CD14-positive monocyte (primary cell): ENCODE measurements around the gene TMEM244. TPM values are rescaled to one million over a fixed set of nuclear protein-coding genes. Genes with fewer than 3 reads are reported as not detected.

Experiments
- DNase-seq, 3 donors: peaks; one replicate each; pipeline ENCODE4 v3.0.0-alpha.2; 2011 to 2022
- H2AFZ ChIP-seq: 2 replicates; pipeline ENCODE4 v1.6.0; 2012; ENCODE audit warnings: mild to moderate bottlenecking, low read depth, low read length, inconsistent platforms; ENCODE audit not compliant: insufficient read depth, poor library complexity, severe bottlenecking
- H3K27ac ChIP-seq, 2 donors: 1 replicate in 1 of 2; 2 replicates in 1 of 2; pipeline ENCODE4 v1.5.1; 2012 to 2013; ENCODE audit warnings: low read length in 2 of 2, control low read depth in 1 of 2, inconsistent platforms in 1 of 2, low read depth in 1 of 2, mild to moderate bottlenecking in 1 of 2
- H3K27me3 ChIP-seq, 2 donors: one replicate each; pipeline versions ENCODE4 v1.6.0 to v1.6.1; 2011 to 2013; ENCODE audit warnings: low read length in 2 of 2; ENCODE audit not compliant: control insufficient read depth in 2 of 2, insufficient read depth in 2 of 2
- H3K36me3 ChIP-seq, 2 donors: replicated peaks in 1 of 2; 1 replicate in 1 of 2; 2 replicates in 1 of 2; pipeline versions ENCODE4 v1.5.1 to v1.6.1; 2012 to 2013; ENCODE audit warnings: low read length in 2 of 2, control low read depth in 1 of 2, inconsistent platforms in 1 of 2, mild to moderate bottlenecking in 1 of 2; ENCODE audit not compliant: insufficient read depth in 2 of 2, control insufficient read depth in 1 of 2
- H3K4me1 ChIP-seq, 2 donors: 1 replicate in 1 of 2; 2 replicates in 1 of 2; pipeline versions ENCODE4 v1.5.1 to v1.6.1; 2012 to 2013; ENCODE audit warnings: low read length in 2 of 2, control low read depth in 1 of 2, inconsistent platforms in 1 of 2, mild to moderate bottlenecking in 1 of 2, moderate library complexity in 1 of 2; ENCODE audit not compliant: insufficient read depth in 2 of 2, control insufficient read depth in 1 of 2
- H3K4me2 ChIP-seq: replicated peaks from 2 replicates; pipeline ENCODE3; 2012; ENCODE audit warnings: low read length, moderate library complexity, mild to moderate bottlenecking; ENCODE audit not compliant: poor library complexity, severe bottlenecking; ENCODE audit errors: extremely low read depth
- H3K4me3 ChIP-seq, 3 experiments: fragments of 200-600 bp in 1 of 3; sonication (generic) in 1 of 3; replicated peaks in 1 of 3; 1 replicate in 2 of 3; 2 replicates in 1 of 3; pipeline ENCODE4 v1.5.1; 2011 to 2013; ENCODE audit warnings: low read length in 3 of 3, mild to moderate bottlenecking in 3 of 3, control low read depth in 2 of 3, low read depth in 2 of 3, inconsistent platforms in 1 of 3, moderate library complexity in 1 of 3
- H3K79me2 ChIP-seq: 2 replicates; pipeline ENCODE4 v1.6.0; 2012; ENCODE audit warnings: mild to moderate bottlenecking, control low read depth, inconsistent platforms, low read length, moderate library complexity; ENCODE audit not compliant: insufficient read depth
- H3K9ac ChIP-seq: 2 replicates; pipeline ENCODE4 v1.6.0; 2017; ENCODE audit warnings: low read length, mild to moderate bottlenecking; ENCODE audit not compliant: insufficient read depth, poor library complexity, severe bottlenecking
- H3K9me3 ChIP-seq, 2 donors: replicated peaks in 1 of 2; 1 replicate in 1 of 2; 2 replicates in 1 of 2; pipeline versions ENCODE4 v1.5.1 to v1.6.1; 2012 to 2013; ENCODE audit warnings: low read length in 2 of 2, control low read depth in 1 of 2; ENCODE audit not compliant: control insufficient read depth in 1 of 2, insufficient read depth in 1 of 2
- H4K20me1 ChIP-seq: 2 replicates; pipeline ENCODE4 v1.6.0; 2012; ENCODE audit warnings: mild to moderate bottlenecking, low read length, control low read depth, moderate library complexity; ENCODE audit not compliant: insufficient read depth
- H3K27ac Mint-ChIP-seq, 7 donors: one replicate each; pipeline ENCODE4 v1.8.0; 2020; ENCODE audit warnings: mild to moderate bottlenecking in 7 of 7, mixed read lengths in 7 of 7, moderate library complexity in 6 of 7, inconsistent platforms in 2 of 7
- H3K27me3 Mint-ChIP-seq, 3 donors: one replicate each; pipeline ENCODE4 v1.8.0; 2021 to 2022; ENCODE audit warnings: low read depth in 3 of 3, mild to moderate bottlenecking in 3 of 3, mixed read lengths in 3 of 3, moderate library complexity in 3 of 3, inconsistent platforms in 1 of 3
- H3K36me3 Mint-ChIP-seq, 2 donors: one replicate each; pipeline ENCODE4 v1.8.0; 2020; ENCODE audit warnings: mixed read lengths in 2 of 2, inconsistent platforms in 1 of 2, mild to moderate bottlenecking in 1 of 2
- H3K4me1 Mint-ChIP-seq: one replicate; pipeline ENCODE4 v1.8.0; 2020; ENCODE audit warnings: mild to moderate bottlenecking, mixed read lengths
- H3K4me3 Mint-ChIP-seq, 2 donors: one replicate each; pipeline ENCODE4 v1.8.0; 2020; ENCODE audit warnings: mild to moderate bottlenecking in 2 of 2, mixed read lengths in 2 of 2, moderate library complexity in 1 of 2
- H3K9me3 Mint-ChIP-seq, 7 donors: one replicate each; pipeline ENCODE4 v1.8.0; 2020 to 2022; ENCODE audit warnings: mixed read lengths in 7 of 7, mild to moderate bottlenecking in 6 of 7, moderate library complexity in 6 of 7, inconsistent platforms in 2 of 7
- WGBS: methylation state at CpG from one replicate; pipeline ENCODE4 v1.1.5; 2013; ENCODE audit warnings: missing lambda C conversion rate; ENCODE audit not compliant: insufficient coverage; 5-methylcytosine and 5-hydroxymethylcytosine counted together
- intact Hi-C, 2 donors: fragments of 100-400 bp; cut with micrococcal nuclease; formaldehyde crosslinking; loops; one replicate each; pipeline versions ENCODE4 v1.15.0 to v1.15.1; 2023
- polyA plus RNA-seq, 3 donors: library from polyadenylated mRNA; depleted of rRNA in 1 of 3; unstranded in 2 of 3; stranded (reverse) in 1 of 3; fragments of 300-500 nt in 2 of 3; fragments of >200 nt in 1 of 3; fragmentation: Illumina TruSeq in 2 of 3; gene quantifications; 1 replicate in 2 of 3; 2 replicates in 1 of 3; pipeline ENCODE4 v1.2.3, GENCODE V29; 2012 to 2021
- TF ChIP-seq, protein P1 (sequence below): fragments of 200-600 bp; IDR thresholded peaks from one replicate; pipeline ENCODE4 v1.8.0; 2022; ENCODE audit warnings: antibody characterized with exemption, mild to moderate bottlenecking

The TMEM244 gene
- polyA plus RNA-seq, 3 donors: not detected

DNA sequence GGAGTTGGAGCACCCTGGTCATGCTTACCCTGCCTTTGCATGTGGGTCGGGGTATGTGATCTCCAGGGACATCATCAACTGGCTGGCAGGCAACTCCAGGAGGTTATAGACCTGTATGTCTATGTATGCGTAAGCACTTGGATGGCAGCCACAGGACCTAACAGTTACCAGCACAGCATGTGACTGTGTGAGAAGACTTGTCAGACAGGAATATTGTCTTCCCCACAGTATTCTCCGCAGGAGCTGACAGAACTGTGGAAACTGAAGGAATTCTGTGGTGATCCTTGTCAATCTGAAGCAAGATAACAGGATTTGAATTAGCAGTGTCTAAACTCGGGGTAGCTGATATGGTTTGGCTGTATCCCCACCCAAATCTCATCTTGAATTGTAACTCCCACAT lies 59.2 kb downstream of the TMEM244 start:
- no peak overlapping the region for H3K9ac ChIP-seq
- H3K4me2 ChIP-seq: no peak overlapping the region
- no peaks in the 10 kb centered on the region for H3K36me3 Mint-ChIP-seq
- H3K4me1 Mint-ChIP-seq: no peaks in the 10 kb centered on the region
- peaks cover 0 to 2% (median 2%) of the 10 kb centered on the region in 3 donors for H3K27me3 Mint-ChIP-seq
- no peak overlapping the region for H3K27ac Mint-ChIP-seq
- no peaks in the 10 kb centered on the region for H3K27me3 ChIP-seq
- no peak overlapping the region for H3K4me3 Mint-ChIP-seq
- H3K36me3 ChIP-seq: no peaks in the 10 kb centered on the region
- no peak overlapping the region for H3K27ac ChIP-seq
- H3K79me2 ChIP-seq: no peaks in the 10 kb centered on the region
- no peaks in the 10 kb centered on the region for H3K4me1 ChIP-seq
- peaks cover 8% of the 10 kb centered on the region in 2 donors for H3K9me3 ChIP-seq
- no peak overlapping the region for H3K4me3 ChIP-seq
- WGBS: 100% methylated on average over 2 of the region's 4 CpGs
- DNase-seq: no peak
- intact Hi-C loops: no loop called here
- no peak overlapping the region for H2AFZ ChIP-seq
- TF ChIP-seq, protein P1, sequence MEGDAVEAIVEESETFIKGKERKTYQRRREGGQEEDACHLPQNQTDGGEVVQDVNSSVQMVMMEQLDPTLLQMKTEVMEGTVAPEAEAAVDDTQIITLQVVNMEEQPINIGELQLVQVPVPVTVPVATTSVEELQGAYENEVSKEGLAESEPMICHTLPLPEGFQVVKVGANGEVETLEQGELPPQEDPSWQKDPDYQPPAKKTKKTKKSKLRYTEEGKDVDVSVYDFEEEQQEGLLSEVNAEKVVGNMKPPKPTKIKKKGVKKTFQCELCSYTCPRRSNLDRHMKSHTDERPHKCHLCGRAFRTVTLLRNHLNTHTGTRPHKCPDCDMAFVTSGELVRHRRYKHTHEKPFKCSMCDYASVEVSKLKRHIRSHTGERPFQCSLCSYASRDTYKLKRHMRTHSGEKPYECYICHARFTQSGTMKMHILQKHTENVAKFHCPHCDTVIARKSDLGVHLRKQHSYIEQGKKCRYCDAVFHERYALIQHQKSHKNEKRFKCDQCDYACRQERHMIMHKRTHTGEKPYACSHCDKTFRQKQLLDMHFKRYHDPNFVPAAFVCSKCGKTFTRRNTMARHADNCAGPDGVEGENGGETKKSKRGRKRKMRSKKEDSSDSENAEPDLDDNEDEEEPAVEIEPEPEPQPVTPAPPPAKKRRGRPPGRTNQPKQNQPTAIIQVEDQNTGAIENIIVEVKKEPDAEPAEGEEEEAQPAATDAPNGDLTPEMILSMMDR: no peak
- no peaks in the 10 kb centered on the region for H4K20me1 ChIP-seq
- peaks cover 5 to 15% (median 7%) of the 10 kb centered on the region in 7 donors for H3K9me3 Mint-ChIP-seq

- no peak overlapping the region for H3K4me3 Mint-ChIP-seq
- no peak for DNase-seq
These were observed 65.9 kb downstream of the TMEM244 start for GRCh38 chr6:129795261-129795660.

More at GRCh38 chr6:129795261-129795660, 65.9 kb downstream of the TMEM244 start:
- Mint-ChIP-seq H3K4me1 (peaks cover 7% of the 10 kb centered on the region), H3K27ac (no peak overlapping the region), H3K27me3 (peaks cover 0 to 4% (median 2%) of the 10 kb centered on the region in 3 donors), H3K9me3 (peaks cover 0 to 3% (median 0%) of the 10 kb centered on the region in 7 donors), H3K36me3 (no peaks in the 10 kb centered on the region)
- H3K79me2 ChIP-seq: no peaks in the 10 kb centered on the region
- TF ChIP-seq, protein P1: no peak
- H3K4me2 ChIP-seq: no peak overlapping the region
- no peak overlapping the region for H2AFZ ChIP-seq
- H3K27me3 ChIP-seq: no peaks in the 10 kb centered on the region
- H3K36me3 ChIP-seq: no peaks in the 10 kb centered on the region
- H3K9me3 ChIP-seq: no peaks in the 10 kb centered on the region
- no peaks in the 10 kb centered on the region for H3K4me1 ChIP-seq
- H3K4me3 ChIP-seq: no peak overlapping the region
- intact Hi-C loops: no loop called here
- H3K27ac ChIP-seq: no peak overlapping the region
- no peaks in the 10 kb centered on the region for H4K20me1 ChIP-seq
- no peak overlapping the region for H3K9ac ChIP-seq
- 100% methylated on average over 1 of the region's 2 CpGs for WGBS
